ENCODE measurements around the gene RRAGB. TPM values are rescaled to one million over a fixed set of nuclear protein-coding genes. Genes with fewer than 3 reads are reported as not detected.

The RRAGB gene
- total and polyA plus RNA-seq, 2 experiments from 2014 or later, result 6.0 to 7.9 TPM

DNA sequence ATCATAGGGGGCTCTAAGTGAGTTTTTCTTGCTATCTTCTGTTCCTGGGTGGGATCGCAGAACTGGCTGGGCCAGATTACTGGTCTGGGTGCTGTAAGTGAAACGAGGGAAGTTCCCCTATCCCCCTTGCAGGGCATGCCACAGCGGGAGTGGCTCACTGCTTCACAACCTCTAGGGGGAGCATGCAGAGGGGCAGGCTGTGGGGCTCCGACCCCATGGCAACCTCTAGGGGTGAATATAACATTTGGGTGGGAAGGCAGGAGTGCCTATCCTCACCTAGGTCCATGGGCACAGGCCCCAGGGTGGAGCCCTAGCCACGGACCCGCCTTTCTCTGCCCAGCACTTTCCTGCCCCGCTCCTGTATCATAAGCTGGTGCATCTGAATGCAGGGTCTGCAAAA, 1.7 kb upstream of the RRAGB start:
- H4K20me1 ChIP-seq (replicated peaks; ENCODE audit: insufficient read depth), result no peaks in the 10 kb centered on the region
- H3K36me3 Mint-ChIP-seq (ENCODE audit: low read depth), result no peaks in the 10 kb centered on the region; the same call in 2 of the 3 replicates
- H3K27me3 Mint-ChIP-seq (ENCODE audit: insufficient read depth, low read depth, poor library complexity), result peaks cover 8% of the 10 kb centered on the region
- no peak overlapping the region for H3K27ac Mint-ChIP-seq
- no peaks in the 10 kb centered on the region for H3K27me3 ChIP-seq (ENCODE audit: insufficient read depth)
- no peak overlapping the region for H3K4me2 ChIP-seq
- no peaks in the 10 kb centered on the region for H3K36me3 ChIP-seq (ENCODE audit: insufficient read depth)
- ATAC-seq, result peak; percentile 15; the same call in 1 of the 3 replicates
- no peaks in the 10 kb centered on the region for H3K4me1 ChIP-seq (ENCODE audit: insufficient read depth)
- no peak overlapping the region for H3K4me3 ChIP-seq
- no peaks in the 10 kb centered on the region for H3K9me2 ChIP-seq (ENCODE audit: insufficient read depth)
- no peak overlapping the region for H3K4me3 Mint-ChIP-seq
- DNase-seq (ENCODE audit: low spot score), result peak; percentile 48
- TF ChIP-seq, protein P1, sequence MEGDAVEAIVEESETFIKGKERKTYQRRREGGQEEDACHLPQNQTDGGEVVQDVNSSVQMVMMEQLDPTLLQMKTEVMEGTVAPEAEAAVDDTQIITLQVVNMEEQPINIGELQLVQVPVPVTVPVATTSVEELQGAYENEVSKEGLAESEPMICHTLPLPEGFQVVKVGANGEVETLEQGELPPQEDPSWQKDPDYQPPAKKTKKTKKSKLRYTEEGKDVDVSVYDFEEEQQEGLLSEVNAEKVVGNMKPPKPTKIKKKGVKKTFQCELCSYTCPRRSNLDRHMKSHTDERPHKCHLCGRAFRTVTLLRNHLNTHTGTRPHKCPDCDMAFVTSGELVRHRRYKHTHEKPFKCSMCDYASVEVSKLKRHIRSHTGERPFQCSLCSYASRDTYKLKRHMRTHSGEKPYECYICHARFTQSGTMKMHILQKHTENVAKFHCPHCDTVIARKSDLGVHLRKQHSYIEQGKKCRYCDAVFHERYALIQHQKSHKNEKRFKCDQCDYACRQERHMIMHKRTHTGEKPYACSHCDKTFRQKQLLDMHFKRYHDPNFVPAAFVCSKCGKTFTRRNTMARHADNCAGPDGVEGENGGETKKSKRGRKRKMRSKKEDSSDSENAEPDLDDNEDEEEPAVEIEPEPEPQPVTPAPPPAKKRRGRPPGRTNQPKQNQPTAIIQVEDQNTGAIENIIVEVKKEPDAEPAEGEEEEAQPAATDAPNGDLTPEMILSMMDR (conservative IDR thresholded peaks at IDR 0.05; ENCODE audit: low read depth in 2 of 2), result peak; percentile 37 to 48; a peak in 3 of 4 replicates
- no peak for TF ChIP-seq EZH2 (IDR thresholded peaks at IDR 0.05; ENCODE audit: low read depth, unreplicated experiment)
- peaks cover 5% of the 10 kb centered on the region; the same call in 1 of the 3 replicates for H3K4me1 Mint-ChIP-seq
- peaks cover 8% of the 10 kb centered on the region for H3K79me2 ChIP-seq (replicated peaks; ENCODE audit: insufficient read depth)
- no peak overlapping the region for H2AFZ ChIP-seq
- peaks cover 31% of the 10 kb centered on the region for H3K9me3 Mint-ChIP-seq
- H3F3A ChIP-seq (replicated peaks; ENCODE audit: low read depth), result no peaks in the 10 kb centered on the region
- H3K27ac ChIP-seq (ENCODE audit: low read depth), result no peak overlapping the region

DNA sequence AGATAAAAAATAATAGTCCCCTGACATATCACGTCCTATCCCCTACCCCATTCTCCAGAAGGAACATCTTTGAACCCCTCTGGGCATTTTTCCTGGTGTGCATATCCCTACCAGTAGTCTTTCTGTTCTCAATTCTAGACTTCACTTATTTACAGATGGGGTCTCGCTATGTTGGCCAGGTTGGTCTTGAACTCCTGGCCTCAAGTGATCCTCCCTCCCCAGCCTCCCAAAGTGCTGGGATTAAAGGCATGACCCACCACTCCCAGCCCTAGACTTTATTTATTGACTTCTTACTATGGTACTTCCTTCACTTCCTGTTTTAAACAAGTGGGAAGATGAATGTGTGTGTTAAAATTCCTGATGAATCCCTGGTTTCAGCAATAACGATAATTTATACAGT, 612 bp upstream of the RRAGB start:
- Mint-ChIP-seq H3K9me3 (peaks cover 26% of the 10 kb centered on the region), H3K4me1 (peaks cover 5% of the 10 kb centered on the region; the same call in 1 of the 3 replicates), H3K36me3 (ENCODE audit: low read depth) (peaks cover 4% of the 10 kb centered on the region; the same call in 2 of the 3 replicates)
- no peak for TF ChIP-seq ZNF331 (CRISPR knock-in tag; IDR thresholded peaks at IDR 0.05; ENCODE audit: low read depth)
- TF ChIP-seq, protein P2, sequence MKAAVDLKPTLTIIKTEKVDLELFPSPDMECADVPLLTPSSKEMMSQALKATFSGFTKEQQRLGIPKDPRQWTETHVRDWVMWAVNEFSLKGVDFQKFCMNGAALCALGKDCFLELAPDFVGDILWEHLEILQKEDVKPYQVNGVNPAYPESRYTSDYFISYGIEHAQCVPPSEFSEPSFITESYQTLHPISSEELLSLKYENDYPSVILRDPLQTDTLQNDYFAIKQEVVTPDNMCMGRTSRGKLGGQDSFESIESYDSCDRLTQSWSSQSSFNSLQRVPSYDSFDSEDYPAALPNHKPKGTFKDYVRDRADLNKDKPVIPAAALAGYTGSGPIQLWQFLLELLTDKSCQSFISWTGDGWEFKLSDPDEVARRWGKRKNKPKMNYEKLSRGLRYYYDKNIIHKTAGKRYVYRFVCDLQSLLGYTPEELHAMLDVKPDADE (IDR thresholded peaks at IDR 0.05), result no peak
- TF ChIP-seq, protein P3, sequence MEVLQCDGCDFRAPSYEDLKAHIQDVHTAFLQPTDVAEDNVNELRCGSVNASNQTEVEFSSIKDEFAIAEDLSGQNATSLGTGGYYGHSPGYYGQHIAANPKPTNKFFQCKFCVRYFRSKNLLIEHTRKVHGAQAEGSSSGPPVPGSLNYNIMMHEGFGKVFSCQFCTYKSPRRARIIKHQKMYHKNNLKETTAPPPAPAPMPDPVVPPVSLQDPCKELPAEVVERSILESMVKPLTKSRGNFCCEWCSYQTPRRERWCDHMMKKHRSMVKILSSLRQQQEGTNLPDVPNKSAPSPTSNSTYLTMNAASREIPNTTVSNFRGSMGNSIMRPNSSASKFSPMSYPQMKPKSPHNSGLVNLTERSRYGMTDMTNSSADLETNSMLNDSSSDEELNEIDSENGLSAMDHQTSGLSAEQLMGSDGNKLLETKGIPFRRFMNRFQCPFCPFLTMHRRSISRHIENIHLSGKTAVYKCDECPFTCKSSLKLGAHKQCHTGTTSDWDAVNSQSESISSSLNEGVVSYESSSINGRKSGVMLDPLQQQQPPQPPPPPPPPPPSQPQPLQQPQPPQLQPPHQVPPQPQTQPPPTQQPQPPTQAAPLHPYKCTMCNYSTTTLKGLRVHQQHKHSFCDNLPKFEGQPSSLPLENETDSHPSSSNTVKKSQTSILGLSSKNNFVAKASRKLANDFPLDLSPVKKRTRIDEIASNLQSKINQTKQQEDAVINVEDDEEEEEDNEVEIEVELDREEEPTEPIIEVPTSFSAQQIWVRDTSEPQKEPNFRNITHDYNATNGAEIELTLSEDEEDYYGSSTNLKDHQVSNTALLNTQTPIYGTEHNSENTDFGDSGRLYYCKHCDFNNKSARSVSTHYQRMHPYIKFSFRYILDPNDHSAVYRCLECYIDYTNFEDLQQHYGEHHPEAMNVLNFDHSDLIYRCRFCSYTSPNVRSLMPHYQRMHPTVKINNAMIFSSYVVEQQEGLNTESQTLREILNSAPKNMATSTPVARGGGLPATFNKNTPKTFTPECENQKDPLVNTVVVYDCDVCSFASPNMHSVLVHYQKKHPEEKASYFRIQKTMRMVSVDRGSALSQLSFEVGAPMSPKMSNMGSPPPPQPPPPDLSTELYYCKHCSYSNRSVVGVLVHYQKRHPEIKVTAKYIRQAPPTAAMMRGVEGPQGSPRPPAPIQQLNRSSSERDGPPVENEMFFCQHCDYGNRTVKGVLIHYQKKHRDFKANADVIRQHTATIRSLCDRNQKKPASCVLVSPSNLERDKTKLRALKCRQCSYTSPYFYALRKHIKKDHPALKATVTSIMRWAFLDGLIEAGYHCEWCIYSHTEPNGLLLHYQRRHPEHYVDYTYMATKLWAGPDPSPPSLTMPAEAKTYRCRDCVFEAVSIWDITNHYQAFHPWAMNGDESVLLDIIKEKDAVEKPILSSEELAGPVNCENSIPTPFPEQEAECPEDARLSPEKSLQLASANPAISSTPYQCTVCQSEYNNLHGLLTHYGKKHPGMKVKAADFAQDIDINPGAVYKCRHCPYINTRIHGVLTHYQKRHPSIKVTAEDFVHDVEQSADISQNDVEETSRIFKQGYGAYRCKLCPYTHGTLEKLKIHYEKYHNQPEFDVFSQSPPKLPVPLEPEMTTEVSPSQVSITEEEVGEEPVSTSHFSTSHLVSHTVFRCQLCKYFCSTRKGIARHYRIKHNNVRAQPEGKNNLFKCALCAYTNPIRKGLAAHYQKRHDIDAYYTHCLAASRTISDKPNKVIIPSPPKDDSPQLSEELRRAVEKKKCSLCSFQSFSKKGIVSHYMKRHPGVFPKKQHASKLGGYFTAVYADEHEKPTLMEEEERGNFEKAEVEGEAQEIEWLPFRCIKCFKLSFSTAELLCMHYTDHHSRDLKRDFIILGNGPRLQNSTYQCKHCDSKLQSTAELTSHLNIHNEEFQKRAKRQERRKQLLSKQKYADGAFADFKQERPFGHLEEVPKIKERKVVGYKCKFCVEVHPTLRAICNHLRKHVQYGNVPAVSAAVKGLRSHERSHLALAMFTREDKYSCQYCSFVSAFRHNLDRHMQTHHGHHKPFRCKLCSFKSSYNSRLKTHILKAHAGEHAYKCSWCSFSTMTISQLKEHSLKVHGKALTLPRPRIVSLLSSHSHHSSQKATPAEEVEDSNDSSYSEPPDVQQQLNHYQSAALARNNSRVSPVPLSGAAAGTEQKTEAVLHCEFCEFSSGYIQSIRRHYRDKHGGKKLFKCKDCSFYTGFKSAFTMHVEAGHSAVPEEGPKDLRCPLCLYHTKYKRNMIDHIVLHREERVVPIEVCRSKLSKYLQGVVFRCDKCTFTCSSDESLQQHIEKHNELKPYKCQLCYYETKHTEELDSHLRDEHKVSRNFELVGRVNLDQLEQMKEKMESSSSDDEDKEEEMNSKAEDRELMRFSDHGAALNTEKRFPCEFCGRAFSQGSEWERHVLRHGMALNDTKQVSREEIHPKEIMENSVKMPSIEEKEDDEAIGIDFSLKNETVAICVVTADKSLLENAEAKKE (CRISPR knock-in tag; IDR thresholded peaks at IDR 0.05), result no peak
- no peak for TF ChIP-seq EZH2 (IDR thresholded peaks at IDR 0.05; ENCODE audit: low read depth, unreplicated experiment)
- TF ChIP-seq EZH2phosphoT487 (IDR thresholded peaks at IDR 0.05; ENCODE audit: unreplicated experiment), result no peak
- no peak for TF ChIP-seq NANOG (IDR thresholded peaks at IDR 0.05; ENCODE audit: borderline replicate concordance)
- no peak for TF ChIP-seq ZNF114 (CRISPR knock-in tag; IDR thresholded peaks at IDR 0.05)
- TF ChIP-seq STAT1 (IDR thresholded peaks at IDR 0.05; ENCODE audit: unreplicated experiment), result no peak
- no peak for TF ChIP-seq POLR2AphosphoS5 (IDR thresholded peaks at IDR 0.05; ENCODE audit: low read depth)
- TF ChIP-seq, protein P1 (conservative IDR thresholded peaks at IDR 0.05; ENCODE audit: low read depth in 2 of 2), result no peak

More for the DNA sequence above, 612 bp upstream of the RRAGB start:
- H4K20me1 ChIP-seq (replicated peaks; ENCODE audit: insufficient read depth), result no peaks in the 10 kb centered on the region
- H3K4me3 Mint-ChIP-seq, result peak overlapping the region; percentile 63; the same call in 2 of the 3 replicates
- H3K27me3 ChIP-seq (ENCODE audit: insufficient read depth), result no peaks in the 10 kb centered on the region
- peak overlapping the region; percentile 82 for H3K4me3 ChIP-seq
- no peaks in the 10 kb centered on the region for H3K4me1 ChIP-seq (ENCODE audit: insufficient read depth)
- no peak overlapping the region for H3K27ac Mint-ChIP-seq
- no peak for ATAC-seq
- H3K79me2 ChIP-seq (replicated peaks; ENCODE audit: insufficient read depth), result peaks cover 8% of the 10 kb centered on the region
- peaks cover 8% of the 10 kb centered on the region for H3K27me3 Mint-ChIP-seq (ENCODE audit: insufficient read depth, low read depth, poor library complexity)
- H3F3A ChIP-seq (replicated peaks; ENCODE audit: low read depth), result no peaks in the 10 kb centered on the region
- H2AFZ ChIP-seq, result 0 out of 2 replicates have a peak overlapping the region, but pooled peaks have one; percentile 8
- no peak for DNase-seq (ENCODE audit: low spot score)
- no peaks in the 10 kb centered on the region for H3K9me2 ChIP-seq (ENCODE audit: insufficient read depth)
- no peak overlapping the region for H3K27ac ChIP-seq (ENCODE audit: low read depth)
- H3K36me3 ChIP-seq (ENCODE audit: insufficient read depth), result no peaks in the 10 kb centered on the region
- H3K4me2 ChIP-seq, result peak overlapping the region; percentile 59
